Stimulated activated CD8-positive, alpha-beta memory T cell treated with anti-CD3 and anti-CD28 coated beads, Interleukin-12 subunit alpha, Interleukin-12 subunit beta, amount 100 ng/mL, for 4 hours (primary cell): ENCODE results near the gene NF1.

Source experiments
- DNase-seq: peaks from one replicate; pipeline ENCODE4 v3.0.0-alpha.2; 2020; ENCODE audit warnings: low read depth

Gene NF1

DNA sequence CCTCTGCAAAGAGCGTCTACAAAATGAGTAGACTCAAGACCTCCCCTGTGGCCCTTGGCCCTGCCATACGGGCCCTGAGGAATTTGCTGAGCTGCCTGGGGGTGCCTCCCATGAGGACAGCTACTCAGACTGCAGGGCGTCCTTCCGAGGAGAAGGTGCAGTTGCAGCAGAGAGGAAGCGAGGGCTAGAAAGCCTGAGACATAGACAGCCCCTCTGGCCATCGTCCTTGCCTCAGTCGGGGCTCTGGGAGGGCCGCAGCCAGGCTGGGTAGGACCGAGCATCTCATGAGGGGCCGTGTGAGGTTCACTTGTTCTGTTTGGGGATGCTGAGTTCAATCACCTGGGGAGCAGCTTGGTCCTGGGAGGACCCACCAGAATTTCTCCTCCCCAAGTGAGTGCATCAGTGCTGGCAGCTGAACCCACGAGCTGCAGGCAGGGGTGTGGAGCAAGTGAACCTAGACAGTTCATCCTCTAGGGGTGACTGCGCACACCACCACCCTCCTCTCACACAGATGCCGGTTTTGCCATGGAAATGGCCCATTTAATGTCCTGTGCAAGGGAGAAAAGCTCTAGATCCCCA, 317.0 kb downstream of the NF1 start:
- DNase-seq: no peak

DNA sequence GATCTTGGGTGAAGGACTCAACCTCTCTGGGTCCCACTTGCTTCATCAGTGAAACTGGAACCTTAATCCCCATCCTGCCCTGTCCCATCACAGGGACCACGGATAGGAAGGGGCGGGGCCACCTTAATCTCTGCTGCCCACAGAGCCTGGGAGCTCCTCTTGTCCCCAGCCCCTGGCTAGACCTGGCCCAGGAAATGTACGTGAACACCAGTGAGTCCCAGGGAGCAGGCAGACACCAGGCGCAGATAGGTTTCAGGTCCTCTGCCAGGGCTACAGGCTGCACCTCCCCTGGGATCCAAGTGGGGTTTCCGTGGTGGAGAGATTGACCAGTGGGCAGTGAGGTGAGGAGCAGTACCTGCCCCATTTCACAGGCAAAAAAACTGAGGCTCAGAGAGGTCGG, 317.7 kb downstream of the NF1 start:
- DNase-seq: no peak

DNA sequence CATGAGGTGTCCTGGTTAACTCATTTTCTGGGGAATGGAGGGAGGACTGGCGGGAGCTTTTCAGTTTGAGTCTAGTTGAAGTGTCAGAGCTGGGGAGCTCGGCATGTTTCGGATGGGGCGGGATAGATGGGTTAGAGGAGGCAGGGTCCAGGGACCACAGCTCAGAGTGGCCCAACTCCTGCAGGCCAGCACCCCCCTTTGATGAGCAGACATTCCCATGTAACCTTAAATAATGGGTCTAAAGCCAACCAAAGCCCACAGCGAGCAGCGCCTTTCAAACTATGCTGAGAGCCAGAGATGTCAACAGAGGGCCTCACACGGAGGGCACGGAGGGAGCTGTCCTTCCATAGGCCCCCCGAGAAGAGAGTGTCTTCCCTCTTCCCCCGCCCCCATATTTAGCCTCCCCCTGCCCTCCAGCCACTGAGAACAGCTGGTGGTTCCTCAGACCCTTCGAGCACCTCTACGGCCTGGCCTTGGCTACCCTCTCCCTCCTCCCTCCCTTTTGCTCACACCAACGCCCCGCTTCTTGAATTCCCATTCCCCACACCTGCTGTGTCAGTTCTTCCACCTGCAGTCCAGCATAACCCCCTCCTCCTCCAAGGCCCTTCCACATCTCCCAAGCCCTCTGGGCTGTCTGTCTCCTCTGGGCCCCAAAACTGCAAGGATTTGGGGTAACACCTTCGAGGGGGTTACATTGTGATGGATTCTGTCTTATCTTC, 318.5 kb downstream of the NF1 start:
- no peak for DNase-seq

DNA sequence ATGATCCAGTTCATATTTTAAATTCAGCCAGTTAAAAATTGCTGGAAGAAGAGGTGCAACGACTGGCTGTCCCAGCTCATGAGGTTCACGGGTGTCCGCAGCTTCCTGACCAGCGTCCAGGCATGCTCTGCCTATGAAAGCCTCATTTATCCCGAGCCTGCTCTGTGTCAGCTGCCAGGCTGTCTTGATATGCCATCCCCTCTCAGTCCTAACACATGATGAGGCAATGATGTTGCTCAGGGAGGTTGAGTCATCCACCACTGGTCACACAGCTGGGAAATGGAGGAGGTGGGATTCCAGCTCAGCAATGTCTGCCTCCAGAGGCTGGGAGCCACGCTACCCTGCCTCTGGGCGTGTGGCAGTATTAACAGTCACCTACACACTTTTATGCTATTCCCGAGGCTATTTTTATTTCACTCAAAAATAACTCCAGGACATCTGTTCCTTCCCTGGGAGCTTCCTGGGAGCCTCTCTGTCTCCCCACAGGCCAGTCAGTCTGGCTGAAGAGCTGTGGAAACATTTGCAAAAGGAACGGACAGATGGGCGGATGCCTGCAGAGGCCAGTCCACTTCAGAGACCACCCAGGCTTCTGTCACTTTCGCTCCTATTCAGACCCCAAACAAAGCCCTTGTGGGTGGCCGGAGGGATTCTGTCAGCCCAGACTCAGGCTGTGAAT, 319.2 kb downstream of the NF1 start:
- DNase-seq: no peak

DNA sequence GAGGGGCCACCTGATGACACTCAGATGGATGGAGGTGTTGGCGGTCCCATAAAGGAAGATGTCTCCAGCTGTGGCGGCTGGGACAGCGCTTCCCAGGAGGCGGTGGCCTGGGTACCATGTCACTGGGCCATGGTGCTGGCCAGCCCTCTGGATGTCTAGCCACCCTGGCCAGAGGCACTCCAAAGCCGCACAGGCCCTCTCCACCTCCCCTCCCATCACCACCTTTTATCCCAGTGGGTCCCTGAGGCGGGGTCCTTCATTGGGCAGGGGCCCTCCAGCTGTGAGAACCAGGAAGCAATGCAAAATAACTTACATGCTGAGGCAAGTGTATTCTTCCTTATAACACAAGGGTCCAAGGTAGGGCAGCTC, 319.8 kb downstream of the NF1 start:
- DNase-seq: no peak

DNA sequence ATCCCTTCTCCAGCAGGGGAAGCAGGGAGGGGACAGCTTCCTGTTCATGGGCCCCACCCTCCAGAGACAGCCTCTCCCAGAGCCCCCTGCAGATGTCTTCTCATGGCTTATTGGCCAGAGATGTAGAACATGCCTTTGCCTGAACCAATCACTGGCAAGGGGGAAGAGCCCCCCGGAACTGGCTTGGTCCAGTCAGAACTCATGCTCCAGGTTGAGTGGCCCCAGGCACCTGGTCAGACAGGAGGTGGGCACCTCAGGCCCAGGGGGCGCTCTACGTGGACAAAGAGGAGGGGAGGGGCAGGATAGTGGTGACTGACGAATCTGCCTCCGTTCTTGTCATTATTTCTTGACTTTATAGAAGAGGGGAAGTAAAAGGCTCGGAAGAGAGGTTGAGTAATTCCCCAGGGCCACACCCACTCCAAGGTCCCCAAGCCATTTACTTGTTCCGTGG, 320.3 kb downstream of the NF1 start:
- no peak for DNase-seq

DNA sequence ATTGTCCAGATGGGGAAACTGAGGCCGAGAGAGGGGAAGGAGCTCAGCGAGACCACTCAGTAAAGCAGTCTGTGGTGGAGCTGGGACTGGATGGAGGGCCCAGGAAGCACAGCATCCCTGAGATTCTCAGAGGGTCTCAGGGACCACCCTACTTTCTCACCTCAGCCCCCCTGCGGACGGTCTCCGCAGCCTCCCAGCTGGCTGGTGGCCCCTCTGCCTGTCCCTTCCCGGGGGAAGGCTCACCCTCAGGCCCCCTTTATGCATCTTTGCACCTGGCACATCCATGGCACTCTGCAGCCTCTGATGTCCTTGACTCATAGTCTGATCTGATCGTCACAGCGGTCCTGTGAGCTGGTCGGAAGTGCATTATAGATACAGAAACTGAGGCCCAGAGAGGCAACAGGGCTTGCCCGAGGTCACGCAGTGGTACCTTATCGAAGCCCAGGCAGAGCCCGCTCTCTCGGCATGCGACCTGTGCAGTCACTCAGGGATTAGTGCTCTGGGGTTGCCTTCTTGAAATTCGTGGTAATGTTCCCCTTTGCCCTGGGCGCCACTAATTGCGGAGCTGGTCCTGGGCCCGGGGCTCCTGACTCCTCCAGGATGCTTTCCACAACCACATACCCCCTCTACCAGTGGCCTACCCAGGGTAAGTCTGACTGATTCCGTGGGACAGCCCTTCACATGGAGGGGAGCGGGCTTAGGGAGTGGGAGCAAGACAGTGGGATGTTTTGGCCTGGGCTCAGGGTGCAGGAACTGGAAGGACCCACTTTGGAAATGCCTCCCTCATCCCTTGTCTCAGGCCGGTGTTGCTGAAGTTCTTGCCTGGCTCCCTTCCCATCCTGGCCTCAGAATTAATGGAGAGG, 321.1 kb downstream of the NF1 start:
- DNase-seq: no peak

DNA sequence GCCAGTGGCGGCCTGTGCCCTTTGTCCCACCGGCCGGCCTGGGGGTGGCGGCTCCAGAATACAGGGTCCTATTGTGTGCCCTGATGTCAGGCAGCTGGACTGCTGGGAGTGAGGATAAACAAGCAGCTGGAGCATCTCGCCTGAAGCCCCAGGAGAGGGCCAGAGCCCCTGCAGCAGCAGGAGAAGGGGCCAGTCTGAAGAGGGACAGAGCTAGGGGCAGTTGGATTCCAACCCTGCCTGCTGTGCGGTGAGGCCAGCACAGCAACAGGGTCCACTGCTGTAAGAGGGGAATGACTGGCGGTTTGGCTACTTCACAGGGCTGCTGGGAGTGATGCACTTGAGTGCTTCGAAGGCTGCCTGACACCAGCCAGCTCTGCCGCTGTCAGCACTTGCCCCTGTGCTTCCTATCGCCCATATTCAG, 321.7 kb downstream of the NF1 start:
- DNase-seq: no peak

DNA sequence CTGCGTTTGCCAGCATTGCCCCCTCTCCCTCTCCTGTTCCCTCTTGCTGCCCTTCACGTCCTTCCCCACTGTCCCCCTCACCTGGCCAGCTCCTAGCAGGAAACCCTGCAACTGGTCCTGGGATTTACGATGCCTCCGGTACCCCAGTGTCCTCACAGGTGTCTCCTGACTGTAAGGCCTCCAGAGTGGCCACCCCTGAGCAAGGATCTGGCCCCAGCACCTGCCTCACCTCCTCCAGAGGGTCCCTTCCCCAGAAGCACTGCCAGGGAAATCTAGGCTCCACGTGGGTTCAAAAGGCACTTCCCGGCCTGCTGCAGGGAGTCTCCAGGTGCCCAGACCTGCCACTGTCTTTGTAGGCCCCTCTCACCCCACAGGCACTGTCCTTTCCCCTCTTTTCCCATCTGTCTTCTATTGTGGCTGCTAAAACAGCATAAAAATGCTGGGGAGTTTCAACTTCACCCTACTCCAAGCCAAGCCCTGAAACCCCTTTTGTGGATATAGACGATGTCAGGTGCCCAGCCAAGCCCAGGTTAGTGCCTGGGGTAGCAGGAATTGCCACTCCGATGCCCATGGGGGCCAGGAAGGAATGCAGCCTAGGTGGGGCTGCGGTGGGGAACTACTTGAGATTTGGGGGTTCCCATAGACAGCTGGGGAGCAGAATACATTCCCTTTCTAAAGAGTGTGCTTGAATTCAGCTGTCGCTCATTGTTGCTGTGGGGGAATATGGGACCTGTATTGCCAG, 322.4 kb downstream of the NF1 start:
- no peak for DNase-seq

DNA sequence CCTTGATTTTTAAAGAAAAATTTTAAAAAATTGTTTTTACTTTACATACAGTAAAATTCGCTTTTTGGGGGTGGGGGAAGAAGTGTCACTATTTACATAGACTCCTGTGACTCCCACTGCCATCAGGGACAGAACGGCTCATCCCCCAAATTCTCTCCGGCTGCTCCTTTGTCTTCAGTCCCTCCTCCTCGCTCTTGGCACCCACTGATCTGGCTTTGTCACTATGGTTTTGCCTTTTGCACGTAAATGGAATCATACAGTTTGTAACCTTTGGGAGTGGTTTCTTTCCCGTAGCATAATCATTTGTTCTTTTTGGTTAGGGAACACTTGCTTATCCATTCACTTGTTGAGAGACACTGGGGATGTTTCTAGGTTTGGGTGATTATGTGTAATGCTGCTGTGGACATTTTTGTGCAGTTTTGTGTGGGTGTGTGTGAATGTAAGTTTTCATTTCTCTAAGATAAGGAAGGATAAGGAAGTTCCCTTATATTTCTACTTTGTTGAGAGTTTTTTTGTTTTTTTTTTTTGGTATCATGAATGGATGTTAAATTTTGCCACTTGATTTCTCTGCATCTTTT, 324.1 kb downstream of the NF1 start:
- DNase-seq: no peak

DNA sequence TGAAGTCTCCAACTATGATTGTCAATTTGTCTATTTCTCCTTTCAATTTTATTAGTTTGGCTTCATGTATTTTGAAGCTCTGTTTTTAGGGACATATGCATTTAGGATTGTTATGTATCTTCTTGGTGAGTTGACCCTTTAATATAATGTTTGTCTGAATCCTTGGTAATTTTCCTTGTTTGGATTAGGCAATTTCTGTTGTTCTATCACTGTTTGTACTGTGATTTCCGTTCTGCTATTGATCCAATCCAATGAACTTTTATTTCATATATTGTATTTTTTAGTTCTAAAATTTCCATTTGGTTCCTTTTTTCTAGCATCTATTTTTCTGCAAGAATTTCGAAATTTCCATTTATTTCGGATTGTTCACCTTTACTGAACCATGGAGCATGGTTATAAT, 327.7 kb downstream of the NF1 start:
- no peak for DNase-seq

DNA sequence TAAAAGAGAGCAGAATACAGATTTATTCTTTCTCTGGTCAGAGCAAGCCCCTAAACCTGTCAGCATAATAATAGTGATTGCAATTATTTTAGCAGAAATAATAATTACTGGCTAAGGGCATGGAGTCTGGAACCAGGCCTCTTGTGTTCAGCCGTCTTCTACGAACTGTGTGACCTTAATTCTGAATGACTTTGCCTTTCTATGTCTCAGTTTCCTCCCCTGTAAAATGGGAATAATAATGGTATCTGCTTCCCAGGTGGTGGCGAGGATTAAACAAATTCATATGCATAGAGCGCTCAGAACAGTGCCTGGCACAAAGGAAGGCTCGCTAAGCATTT, 330.1 kb downstream of the NF1 start:
- DNase-seq: no peak

DNA sequence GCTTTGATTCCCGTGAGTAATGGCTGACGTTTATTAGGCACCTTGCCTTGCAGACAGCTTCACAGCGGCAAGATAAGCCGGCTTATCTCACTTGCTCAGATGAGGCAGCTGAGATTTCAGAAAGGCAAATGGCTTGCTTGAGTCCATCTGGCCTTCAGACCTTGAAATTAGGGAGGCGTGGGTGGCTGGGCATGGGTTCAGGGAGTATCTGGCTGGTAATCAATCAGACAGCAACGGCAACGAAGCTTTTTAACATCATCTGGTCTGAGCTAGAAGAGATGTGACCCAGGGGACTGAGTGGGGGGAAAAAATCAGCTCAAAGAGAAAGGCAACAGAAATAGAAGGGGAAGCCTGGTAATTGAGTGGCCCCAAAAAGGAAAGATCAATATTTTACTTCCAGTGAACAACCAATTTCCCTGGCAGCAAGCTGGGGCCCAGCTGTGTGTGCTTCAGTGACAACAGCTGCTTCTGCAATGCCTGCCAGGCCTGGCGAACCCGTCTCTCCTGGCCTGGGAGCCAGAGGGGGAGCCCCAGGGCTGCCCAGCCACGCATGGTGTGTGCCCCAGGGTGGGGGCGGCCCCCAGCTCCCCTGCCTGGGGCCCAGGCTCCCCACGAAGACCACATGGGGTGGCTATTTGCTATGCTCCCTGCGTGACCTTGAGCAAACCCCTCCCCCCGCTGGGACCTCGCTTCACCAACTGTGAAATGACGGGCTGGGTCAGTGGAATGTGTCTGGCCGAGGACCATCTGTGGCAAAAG, 330.7 kb downstream of the NF1 start:
- DNase-seq: no peak
